ENCODE measurements around the gene COL4A3.

COL4A3 gene

GRCh38 chr2:227296671-227297405, 132.4 kb downstream of the COL4A3 start:
- DNase-seq, result no peak

DNA sequence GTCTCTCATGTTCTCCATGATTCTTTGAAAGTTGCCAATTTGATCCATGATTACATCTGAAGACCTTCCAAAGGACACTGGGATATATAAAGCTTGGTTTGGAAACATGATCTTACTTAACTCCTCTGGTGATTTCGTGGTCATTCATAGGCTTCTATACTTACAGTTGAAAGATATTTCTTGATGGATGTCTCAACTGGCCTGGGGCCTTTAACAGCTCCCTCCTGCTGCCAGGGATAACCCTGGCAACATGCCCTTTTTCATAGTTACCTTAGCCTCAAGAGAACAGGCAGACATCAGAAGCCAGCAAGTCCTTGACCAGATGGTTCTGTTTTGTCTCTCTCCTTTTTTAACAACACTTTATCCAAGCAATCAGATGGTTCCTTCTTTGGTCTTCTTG, 137.1 kb downstream of the COL4A3 start:
- no peak for DNase-seq

DNA sequence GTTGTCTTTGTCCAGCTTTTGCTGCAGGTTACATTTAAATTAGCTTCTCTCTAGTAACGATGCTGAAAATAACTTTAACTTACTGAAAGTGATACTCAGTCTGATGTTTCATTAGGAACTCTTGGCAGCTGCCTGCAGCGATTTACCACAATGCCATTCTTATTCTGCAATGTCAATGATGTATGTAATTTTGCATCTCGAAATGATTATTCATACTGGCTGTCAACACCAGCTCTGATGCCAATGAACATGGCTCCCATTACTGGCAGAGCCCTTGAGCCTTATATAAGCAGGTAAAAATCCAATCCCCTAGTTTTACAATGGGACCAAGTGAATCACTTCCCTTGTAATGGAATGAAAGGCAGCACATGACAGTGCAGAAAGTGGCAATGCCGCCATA, 144.4 kb downstream of the COL4A3 start:
- no peak for DNase-seq

DNA sequence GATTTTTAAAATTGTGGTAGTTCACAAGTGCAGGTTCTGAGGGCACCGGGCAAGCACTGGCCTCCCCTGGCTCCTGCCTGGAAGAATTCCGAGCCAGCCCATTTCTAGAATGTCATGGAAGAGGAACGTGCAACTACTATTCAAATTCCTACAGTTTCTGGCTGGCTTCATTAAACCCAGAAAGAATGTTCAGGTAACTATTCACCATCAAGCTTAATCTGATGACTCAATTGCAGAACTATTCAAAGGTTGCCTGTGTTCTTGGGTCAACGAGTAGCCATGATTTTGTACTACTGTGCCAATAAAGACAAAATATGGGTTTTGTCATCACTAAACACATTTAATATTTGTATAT, 146.3 kb downstream of the COL4A3 start:
- no peak for DNase-seq

DNA sequence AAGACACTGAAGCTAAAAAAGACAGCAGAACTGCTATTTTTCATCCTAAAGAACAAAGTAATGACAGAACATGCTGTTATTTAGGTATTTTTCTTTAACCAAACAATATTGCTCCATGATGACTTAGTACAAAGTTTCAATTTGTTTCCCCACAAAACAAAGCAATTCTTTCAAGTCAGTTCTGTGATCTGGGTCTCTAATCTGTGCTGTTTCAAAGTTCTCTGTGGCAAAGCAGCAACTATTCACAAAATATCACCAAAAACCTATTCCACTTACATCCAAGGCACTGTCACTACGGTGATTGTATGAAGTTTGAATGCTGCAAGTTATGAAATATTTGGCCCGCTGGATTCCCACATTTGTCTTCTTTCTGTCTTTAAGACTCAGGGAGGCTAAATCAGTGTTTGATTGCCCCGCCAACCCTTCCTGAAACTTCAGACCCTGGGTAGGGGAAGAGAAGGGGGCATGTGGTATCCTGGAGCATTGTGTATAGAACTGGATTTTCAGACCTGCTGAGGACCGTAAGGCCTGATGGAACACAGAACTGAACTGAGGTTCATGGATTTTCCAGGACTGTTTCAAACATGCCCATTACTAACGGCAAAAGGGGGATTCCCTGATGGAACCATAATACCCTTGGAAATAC, 147.6 kb downstream of the COL4A3 start:
- DNase-seq, result no peak

DNA sequence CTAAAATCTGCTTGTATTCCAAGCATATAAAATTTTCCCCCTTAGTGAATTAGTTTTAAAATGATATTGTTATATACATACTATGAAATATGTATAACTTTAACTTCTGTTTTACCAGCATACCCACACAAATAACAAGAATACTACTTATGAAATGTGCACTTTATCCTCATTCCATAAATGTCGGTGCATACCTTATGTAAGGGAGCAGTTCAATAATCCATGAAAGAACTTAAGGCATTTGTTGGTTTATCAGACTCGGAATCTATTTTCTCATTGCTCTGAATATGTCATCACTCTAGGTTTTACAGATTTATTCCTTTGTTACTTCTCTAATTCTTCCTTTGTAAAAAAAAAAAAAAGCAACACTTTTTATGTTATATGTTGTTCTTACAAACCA, 148.2 kb downstream of the COL4A3 start:
- no peak for DNase-seq

DNA sequence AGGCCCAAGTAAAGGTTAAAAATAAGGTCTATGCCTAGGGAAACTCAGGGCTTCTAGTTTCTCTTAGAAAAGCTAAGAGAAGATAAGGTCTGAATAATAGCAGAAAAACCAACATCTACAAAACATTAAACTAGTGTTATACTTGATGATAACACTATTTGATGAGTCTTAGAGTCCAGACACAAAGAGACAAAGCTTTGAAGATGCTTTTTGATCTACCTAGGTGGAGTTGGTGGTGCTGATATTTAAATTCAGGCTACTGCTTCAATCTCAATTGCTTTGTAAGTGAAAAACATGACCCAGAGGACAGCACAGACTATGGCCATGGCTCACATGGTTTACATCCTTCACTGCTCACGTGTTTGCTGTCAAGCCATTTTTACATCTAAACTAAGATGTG, 148.9 kb downstream of the COL4A3 start:
- no peak for DNase-seq

- no peak for DNase-seq
Measured at GRCh38 chr2:227317834-227318233, 153.4 kb downstream of the COL4A3 start.

GRCh38 chr2:227320305-227321094, 156.1 kb downstream of the COL4A3 start:
- no peak for DNase-seq

GRCh38 chr2:227322530-227323205, 158.2 kb downstream of the COL4A3 start:
- DNase-seq, result no peak

DNA sequence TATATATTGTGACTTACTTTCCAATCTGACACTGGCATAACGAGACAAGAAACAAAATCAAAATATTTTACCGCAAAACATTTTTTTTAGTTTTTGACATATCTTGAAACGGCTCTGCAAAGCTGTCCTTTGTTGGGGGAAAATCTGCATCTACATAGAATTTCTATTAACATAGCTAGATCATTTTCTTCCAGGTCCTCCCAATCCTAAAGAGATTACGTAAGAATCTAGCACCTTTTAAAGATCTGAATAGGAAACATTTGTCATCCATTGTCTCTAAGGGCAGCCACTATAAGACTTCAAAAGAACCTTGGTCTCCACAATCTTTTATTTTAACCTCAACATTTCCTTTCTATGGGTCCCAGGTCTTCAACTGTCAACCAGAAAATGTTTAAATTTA, 159.4 kb downstream of the COL4A3 start:
- DNase-seq, result no peak

DNA sequence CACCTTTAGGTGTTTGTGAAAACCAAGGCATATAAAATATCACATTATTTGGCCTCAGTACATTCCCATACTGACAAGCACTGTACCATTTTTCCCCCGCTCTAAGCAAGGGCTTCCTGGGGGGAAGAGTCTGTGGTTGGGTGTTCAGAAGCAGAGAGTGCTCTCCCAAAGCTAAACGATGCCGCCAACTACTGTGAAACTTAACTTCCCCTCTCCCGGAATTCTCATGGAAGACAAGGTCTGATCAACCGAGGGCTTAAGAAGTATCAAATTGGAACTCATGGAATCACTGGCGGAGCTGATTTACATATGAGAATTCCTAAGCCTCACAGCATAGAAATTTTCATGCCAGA, 160.2 kb downstream of the COL4A3 start:
- peak; percentile 9 to 24 for DNase-seq

GRCh38 chr2:227324995-227325838, 160.8 kb downstream of the COL4A3 start, which contains the start of gene MFF:
Gene MFF, plus strand, starts transcription at chr2:227325251. Its CDS starts 5,415 bp downstream, at chr2:227330666.
- DNase-seq, result peak; percentile 75 to 80

DNA sequence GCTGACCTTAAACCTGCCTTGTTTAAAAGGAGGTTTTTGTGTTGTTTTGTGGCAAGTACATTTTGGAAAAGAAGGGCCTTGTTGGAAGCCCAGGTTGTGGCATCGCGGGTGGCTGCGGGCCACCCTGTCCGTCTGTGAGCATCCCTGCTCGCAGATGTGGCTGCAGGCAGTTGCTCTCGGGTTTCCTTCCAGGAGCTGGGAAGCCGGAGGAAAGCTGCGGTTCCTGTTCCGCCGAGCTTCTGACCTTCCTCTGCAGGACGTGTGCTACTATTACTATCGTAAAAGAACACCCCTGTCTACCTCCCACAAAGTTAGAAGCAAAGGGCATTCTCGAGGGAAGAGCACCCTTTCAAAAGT, 161.4 kb downstream of the COL4A3 start:
- peak; percentile 1 to 2 for DNase-seq

GRCh38 chr2:227326783-227327182, 162.4 kb downstream of the COL4A3 start:
- no peak for DNase-seq

DNA sequence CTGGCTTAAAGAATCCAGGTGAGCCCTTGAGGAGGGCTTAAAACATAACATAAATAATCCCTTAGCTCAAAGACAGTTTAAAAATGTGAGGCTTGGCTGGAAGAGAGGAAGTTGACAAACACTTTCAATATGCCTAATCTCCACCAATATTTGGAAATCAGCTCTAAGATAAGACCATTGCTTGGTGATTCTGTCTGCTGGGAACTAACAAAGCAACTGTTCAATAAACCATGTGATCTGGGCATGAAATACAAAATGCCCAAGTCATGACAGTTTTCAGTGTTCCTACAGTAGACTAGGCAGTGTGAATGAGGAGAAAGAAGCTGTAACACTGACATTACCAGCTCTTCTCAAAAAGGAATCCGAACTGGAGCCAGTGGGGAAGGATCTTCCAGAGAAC, 171.3 kb downstream of the COL4A3 start:
- no peak for DNase-seq

DNA sequence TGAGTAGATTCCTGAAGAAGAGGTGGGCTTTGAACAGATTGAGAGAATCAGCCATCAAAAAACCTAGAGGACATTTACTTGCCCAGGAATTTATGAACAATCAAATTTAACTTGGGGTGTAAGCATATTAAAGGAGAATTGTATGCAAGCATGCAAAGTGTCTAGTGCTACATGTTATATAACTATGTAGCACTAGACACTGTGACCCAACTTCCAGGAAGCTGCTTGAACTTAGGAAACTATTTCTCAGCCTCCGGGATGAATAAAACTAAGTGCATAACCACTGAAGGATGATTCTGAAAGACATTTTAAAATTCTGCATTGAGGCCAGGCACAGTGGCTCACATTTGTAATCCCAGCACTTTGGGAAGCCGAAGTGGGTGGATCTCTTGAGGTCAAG, 173.0 kb downstream of the COL4A3 start:
- DNase-seq, result no peak

DNA sequence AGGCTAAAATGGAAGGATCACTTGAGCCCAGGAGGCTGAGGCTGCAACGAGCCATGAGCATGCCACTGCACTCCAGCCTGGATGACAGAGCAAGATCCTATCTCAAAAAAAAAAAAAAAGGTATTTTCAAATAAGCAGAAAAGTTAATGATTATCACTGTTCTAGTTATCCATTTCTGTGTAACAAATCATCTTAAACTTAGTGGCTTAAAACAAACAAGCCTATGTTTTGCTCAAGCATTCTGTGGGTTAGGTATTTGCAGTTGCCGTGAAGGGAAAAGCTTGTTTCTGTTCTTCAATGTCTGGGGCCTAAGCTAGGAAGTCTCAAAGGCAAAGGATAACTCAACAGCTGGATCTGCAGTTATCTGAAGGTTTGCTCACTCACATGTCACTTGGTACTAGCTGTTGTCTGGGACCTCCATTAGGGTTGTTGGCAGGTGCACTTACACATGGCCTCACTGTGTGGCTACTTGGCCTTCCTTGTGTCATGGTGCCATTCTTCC, 174.7 kb downstream of the COL4A3 start:
- DNase-seq, result no peak

GRCh38 chr2:227340106-227340505, 175.7 kb downstream of the COL4A3 start:
- DNase-seq, result no peak

- DNase-seq, result no peak
Measured at GRCh38 chr2:227341553-227341952, 177.1 kb downstream of the COL4A3 start.

DNA sequence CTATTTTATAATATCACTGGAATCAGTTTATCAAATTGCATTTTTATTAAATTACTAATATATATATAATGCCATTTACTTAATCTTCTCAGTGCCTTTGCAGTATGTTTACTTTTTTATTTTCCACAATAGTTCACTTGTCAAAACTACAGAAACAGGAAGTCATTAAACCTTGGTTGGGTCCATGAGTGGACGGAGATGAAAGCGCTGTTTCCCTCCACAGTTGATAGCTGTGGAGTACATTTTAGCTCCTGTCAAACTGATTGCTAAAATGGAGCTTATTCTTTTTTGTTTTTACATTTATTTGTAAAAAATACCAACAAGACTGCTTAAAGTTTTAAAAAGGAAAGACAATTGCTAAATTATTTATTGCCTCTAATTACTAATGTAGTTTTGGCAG, 179.8 kb downstream of the COL4A3 start:
- DNase-seq, result no peak

- DNase-seq, result no peak
Measured at GRCh38 chr2:227347117-227347516, 182.7 kb downstream of the COL4A3 start.

Measured in Kasumi-1 (cell line).